Loucy (cell line): Measurements from ENCODE around the gene C22orf31.

Source experiments
- H2AFZ ChIP-seq: fragments of 200-600 bp; sonication (generic); 2 replicates; pipeline ENCODE4 v1.6.0; 2016; ENCODE audit warnings: antibody characterized with exemption, mild to moderate bottlenecking, low read length, moderate library complexity
- H3F3A ChIP-seq: fragments of 200-600 bp; 2 replicates; pipeline ENCODE4 v1.6.0; 2016; ENCODE audit warnings: antibody characterized with exemption, low read depth, mild to moderate bottlenecking
- H3K27me3 ChIP-seq: fragments of 200-600 bp; sonication (generic); 2 replicates; pipeline ENCODE4 v1.6.1; 2014; ENCODE audit warnings: low read length, mild to moderate bottlenecking; ENCODE audit not compliant: insufficient read depth, poor library complexity, severe bottlenecking
- H3K36me3 ChIP-seq: fragments of 200-600 bp; sonication (generic); 2 replicates; pipeline ENCODE4 v1.6.1; 2016; ENCODE audit warnings: low read length; ENCODE audit not compliant: insufficient read depth
- H3K4me1 ChIP-seq: fragments of 200-600 bp; sonication (generic); 2 replicates; pipeline ENCODE4 v1.5.1; 2014; ENCODE audit warnings: low read length, mild to moderate bottlenecking; ENCODE audit not compliant: insufficient read depth, poor library complexity, severe bottlenecking
- H3K4me2 ChIP-seq: fragments of 200-600 bp; sonication (generic); 2 replicates; pipeline ENCODE4 v1.6.0; 2014; ENCODE audit warnings: antibody characterized with exemption, low read length, low read depth, mild to moderate bottlenecking; ENCODE audit not compliant: poor library complexity, severe bottlenecking
- H3K4me3 ChIP-seq: fragments of 200-600 bp; sonication (generic); 2 replicates; pipeline ENCODE4 v1.5.1; 2014; ENCODE audit warnings: low read length, mild to moderate bottlenecking, mixed read lengths; ENCODE audit not compliant: poor library complexity, severe bottlenecking
- H3K79me2 ChIP-seq: fragments of 200-600 bp; sonication (generic); 2 replicates; pipeline ENCODE4 v1.6.1; 2014; ENCODE audit warnings: low read length; ENCODE audit not compliant: insufficient read depth
- H3K9ac ChIP-seq: fragments of 200-600 bp; sonication (generic); 2 replicates; pipeline ENCODE4 v1.6.0; 2014; ENCODE audit warnings: mild to moderate bottlenecking, low read depth, low read length, moderate library complexity; ENCODE audit not compliant: poor library complexity, severe bottlenecking
- H3K9me2 ChIP-seq: fragments of 200-600 bp; sonication (generic); replicated peaks from 2 replicates; pipeline ENCODE4 v1.6.1; 2016; ENCODE audit warnings: low read depth, low read length, mixed read lengths
- H3K9me3 ChIP-seq: fragments of 200-600 bp; sonication (generic); 2 replicates; pipeline ENCODE4 v1.6.1; 2014; ENCODE audit warnings: mild to moderate bottlenecking, antibody characterized with exemption, low read length, low read depth; ENCODE audit not compliant: insufficient read depth
- H4K20me1 ChIP-seq: fragments of 200-600 bp; sonication (generic); 2 replicates; pipeline ENCODE4 v1.6.0; 2014; ENCODE audit warnings: antibody characterized with exemption, low read length, mild to moderate bottlenecking; ENCODE audit not compliant: insufficient read depth, poor library complexity, severe bottlenecking
- EZH2phosphoT487 ChIP-seq: fragments of 200-600 bp; IDR thresholded peaks from 2 replicates; pipeline ENCODE4 v1.6.1; 2018; ENCODE audit warnings: antibody characterized with exemption, mild to moderate bottlenecking, moderate library complexity, borderline replicate concordance
- TF ChIP-seq, protein P1 (sequence below): fragments of 200-600 bp; sonication (generic); conservative IDR thresholded peaks from 2 replicates; pipeline ENCODE4 v1.5.1; 2014; ENCODE audit warnings: mild to moderate bottlenecking, antibody characterized with exemption, low read length

The C22orf31 gene

DNA sequence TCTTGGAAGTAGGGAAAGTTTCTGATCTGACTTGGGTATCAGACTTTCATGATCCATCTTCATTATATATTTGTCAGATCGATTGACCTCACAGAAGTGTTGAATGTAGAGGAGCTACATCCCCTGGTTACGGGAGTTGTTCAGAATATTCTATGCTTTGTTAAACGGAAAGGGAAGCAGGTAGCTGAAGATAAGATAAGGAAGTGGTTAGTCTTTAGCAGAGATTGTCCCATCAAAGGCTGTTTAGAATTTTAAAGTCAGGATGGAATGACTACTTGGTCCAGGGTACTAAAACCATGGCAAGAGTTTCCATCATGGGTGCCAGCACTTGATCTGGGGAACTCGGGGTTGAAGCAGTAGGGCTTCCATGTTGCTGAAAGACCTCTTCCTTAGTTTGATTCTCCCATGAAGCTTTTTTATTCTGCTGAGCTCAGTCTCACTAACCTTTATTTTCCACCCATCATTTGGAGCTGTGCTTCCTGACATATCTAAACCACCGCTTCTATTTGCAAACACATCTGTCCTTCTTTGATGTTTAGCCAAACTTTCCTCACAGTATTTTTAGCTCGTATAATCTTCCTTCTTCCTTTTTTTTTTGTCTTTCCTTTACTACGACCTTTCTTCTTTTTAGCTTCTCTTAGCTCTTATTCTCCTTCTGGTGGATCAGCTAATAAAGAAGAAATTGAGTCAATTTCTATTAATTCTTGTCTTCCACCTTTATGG, 4.0 kb upstream of the C22orf31 start:
- TF ChIP-seq, protein P1, sequence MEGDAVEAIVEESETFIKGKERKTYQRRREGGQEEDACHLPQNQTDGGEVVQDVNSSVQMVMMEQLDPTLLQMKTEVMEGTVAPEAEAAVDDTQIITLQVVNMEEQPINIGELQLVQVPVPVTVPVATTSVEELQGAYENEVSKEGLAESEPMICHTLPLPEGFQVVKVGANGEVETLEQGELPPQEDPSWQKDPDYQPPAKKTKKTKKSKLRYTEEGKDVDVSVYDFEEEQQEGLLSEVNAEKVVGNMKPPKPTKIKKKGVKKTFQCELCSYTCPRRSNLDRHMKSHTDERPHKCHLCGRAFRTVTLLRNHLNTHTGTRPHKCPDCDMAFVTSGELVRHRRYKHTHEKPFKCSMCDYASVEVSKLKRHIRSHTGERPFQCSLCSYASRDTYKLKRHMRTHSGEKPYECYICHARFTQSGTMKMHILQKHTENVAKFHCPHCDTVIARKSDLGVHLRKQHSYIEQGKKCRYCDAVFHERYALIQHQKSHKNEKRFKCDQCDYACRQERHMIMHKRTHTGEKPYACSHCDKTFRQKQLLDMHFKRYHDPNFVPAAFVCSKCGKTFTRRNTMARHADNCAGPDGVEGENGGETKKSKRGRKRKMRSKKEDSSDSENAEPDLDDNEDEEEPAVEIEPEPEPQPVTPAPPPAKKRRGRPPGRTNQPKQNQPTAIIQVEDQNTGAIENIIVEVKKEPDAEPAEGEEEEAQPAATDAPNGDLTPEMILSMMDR: no peak
- TF ChIP-seq EZH2phosphoT487: no peak
- Histone ChIP-seq H3K9me3 (no peaks in the 10 kb centered on the region), H3K4me3 (no peak overlapping the region), H3F3A (no peaks in the 10 kb centered on the region), H3K36me3 (no peaks in the 10 kb centered on the region), H3K9ac (no peak overlapping the region), H3K27me3 (no peaks in the 10 kb centered on the region), H2AFZ (no peak overlapping the region), H3K4me1 (peaks cover 12% of the 10 kb centered on the region), H3K4me2 (peak overlapping the region; percentile 36), H3K9me2 (no peaks in the 10 kb centered on the region), H3K79me2 (no peaks in the 10 kb centered on the region), H4K20me1 (no peaks in the 10 kb centered on the region)

DNA sequence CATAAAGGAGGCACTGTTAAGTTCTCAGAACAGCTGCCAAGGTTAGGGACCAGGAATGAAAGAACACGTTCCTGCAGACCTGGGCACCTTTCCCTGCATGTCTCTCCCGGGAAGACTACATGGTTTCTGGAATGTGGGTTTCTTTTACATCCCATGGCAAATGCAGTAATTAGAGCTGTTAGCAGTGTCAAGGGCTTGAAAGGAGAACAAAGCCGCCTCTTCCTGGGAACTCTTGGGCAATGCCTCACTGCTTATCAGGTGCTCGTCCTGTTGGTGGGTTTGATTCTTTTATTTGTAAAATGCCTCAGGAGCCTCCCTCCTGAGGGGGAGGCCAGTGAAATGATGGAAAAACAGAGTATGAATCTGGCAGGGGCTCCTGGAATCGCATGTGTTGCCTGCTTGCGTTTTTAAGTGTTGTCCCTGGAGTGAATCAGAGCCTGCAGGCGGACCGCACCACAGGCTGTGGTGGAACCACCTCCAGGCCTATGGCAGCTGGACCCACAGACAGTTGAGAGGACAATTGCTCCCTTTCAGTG, 723 bp upstream of the C22orf31 start:
- Histone ChIP-seq H3K4me3 (no peak overlapping the region), H3F3A (no peaks in the 10 kb centered on the region), H3K9me2 (no peaks in the 10 kb centered on the region), H3K36me3 (no peaks in the 10 kb centered on the region), H3K9me3 (no peaks in the 10 kb centered on the region), H2AFZ (no peak overlapping the region), H3K4me2 (no peak overlapping the region), H3K9ac (no peak overlapping the region), H3K79me2 (no peaks in the 10 kb centered on the region), H4K20me1 (no peaks in the 10 kb centered on the region), H3K27me3 (no peaks in the 10 kb centered on the region), H3K4me1 (peaks cover 15% of the 10 kb centered on the region)
- TF ChIP-seq EZH2phosphoT487: no peak
- TF ChIP-seq, protein P1: no peak

DNA sequence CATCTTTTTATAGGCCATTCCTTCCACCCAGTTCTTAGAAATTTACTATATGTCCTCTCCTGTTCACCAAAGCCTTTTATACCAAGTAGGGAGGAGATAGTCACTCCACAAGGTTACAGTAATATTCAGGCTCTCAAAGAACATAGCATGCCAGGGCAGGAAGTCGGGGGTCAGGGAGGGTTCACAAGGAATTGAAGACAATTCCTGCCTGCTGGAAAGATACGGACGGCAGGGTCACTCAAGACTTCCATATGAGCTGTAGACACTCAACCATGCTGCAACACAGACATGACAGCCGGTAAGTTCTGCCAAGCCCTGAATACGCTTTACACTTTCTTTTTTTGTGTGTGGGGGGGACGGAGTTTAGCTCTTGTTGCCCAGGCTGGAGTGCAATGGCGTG, 700 bp downstream of the C22orf31 start:
- peaks cover 12% of the 10 kb centered on the region for H3K4me1 ChIP-seq
- no peak overlapping the region for H3K4me2 ChIP-seq
- H3K9ac ChIP-seq: no peak overlapping the region
- no peaks in the 10 kb centered on the region for H3K27me3 ChIP-seq
- no peak overlapping the region for H2AFZ ChIP-seq
- TF ChIP-seq, protein P1: no peak
- TF ChIP-seq EZH2phosphoT487: no peak
- no peaks in the 10 kb centered on the region for H3K36me3 ChIP-seq
- H3K9me2 ChIP-seq: no peaks in the 10 kb centered on the region
- H3K4me3 ChIP-seq: no peak overlapping the region
- H3K79me2 ChIP-seq: no peaks in the 10 kb centered on the region
- no peaks in the 10 kb centered on the region for H4K20me1 ChIP-seq
- no peaks in the 10 kb centered on the region for H3F3A ChIP-seq
- H3K9me3 ChIP-seq: no peaks in the 10 kb centered on the region
